Myocyte (in vitro differentiated cells): ENCODE measurements around the gene ABR. TPM values are rescaled to one million over a fixed set of nuclear protein-coding genes. Genes with fewer than 3 reads are reported as not detected.
"Not testable (repeated sequence)": the region's sequence is repeated elsewhere in the genome, so short reads cannot be mapped to it uniquely, and the experiment has no call there.

Source experiments
- DNase-seq: peaks from one replicate; pipeline ENCODE4 v3.0.0-alpha.2; 2012; ENCODE audit warnings: low read depth
- total RNA-seq: library from RNA; depleted of rRNA; stranded (reverse); fragments of >200 nt; gene quantifications from 2 replicates; pipeline ENCODE4 v1.2.3, GENCODE V29; 2014

ABR gene
- total RNA-seq, 1 donor from 2014 or later, result 71.9 TPM

GRCh38 chr17:1050246-1050995 is 129.4 kb downstream of the ABR start:
- DNase-seq, result no peak

- no peak for DNase-seq
These were observed 130.1 kb downstream of the ABR start for GRCh38 chr17:1049446-1050225.

GRCh38 chr17:1048516-1049115 is 131.2 kb downstream of the ABR start:
- not testable (repeated sequence) for DNase-seq

- DNase-seq, result no peak
These were observed 131.8 kb downstream of the ABR start for GRCh38 chr17:1047879-1048470.

GRCh38 chr17:1047177-1047878 is 132.5 kb downstream of the ABR start:
- peak; percentile 41 for DNase-seq

GRCh38 chr17:1045456-1045855 is 134.3 kb downstream of the ABR start:
- DNase-seq, result no peak

GRCh38 chr17:1044387-1045009 is 135.3 kb downstream of the ABR start:
- DNase-seq, result not testable (repeated sequence)

GRCh38 chr17:1043601-1044251 is 136.1 kb downstream of the ABR start:
- DNase-seq, result no peak

GRCh38 chr17:1042486-1042885 is 137.3 kb downstream of the ABR start:
- no peak for DNase-seq

GRCh38 chr17:1041746-1042145 is 138.0 kb downstream of the ABR start:
- DNase-seq, result no peak

GRCh38 chr17:1040216-1040600 is 139.6 kb downstream of the ABR start:
- DNase-seq, result peak; percentile 42

- peak; percentile 96 for DNase-seq
These were observed 140.1 kb downstream of the ABR start for GRCh38 chr17:1039511-1040215.

GRCh38 chr17:1039123-1039507 is 140.7 kb downstream of the ABR start:
- DNase-seq, result no peak

- peak; percentile 67 for DNase-seq
These were observed 141.2 kb downstream of the ABR start for GRCh38 chr17:1038459-1039122.

- no peak for DNase-seq
These were observed 142.4 kb downstream of the ABR start for GRCh38 chr17:1037238-1037879.

GRCh38 chr17:1036845-1037237 is 142.9 kb downstream of the ABR start:
- no peak for DNase-seq

- peak; percentile 91 for DNase-seq
These were observed 143.5 kb downstream of the ABR start for GRCh38 chr17:1036171-1036844.
